LoVo (cell line): Measurements from ENCODE around the gene SLC41A2.

Experiments used
- DNase-seq: peaks from one replicate; pipeline ENCODE4 v3.0.0-alpha.2; 2016; ENCODE audit warnings: low spot score

The SLC41A2 gene

DNA sequence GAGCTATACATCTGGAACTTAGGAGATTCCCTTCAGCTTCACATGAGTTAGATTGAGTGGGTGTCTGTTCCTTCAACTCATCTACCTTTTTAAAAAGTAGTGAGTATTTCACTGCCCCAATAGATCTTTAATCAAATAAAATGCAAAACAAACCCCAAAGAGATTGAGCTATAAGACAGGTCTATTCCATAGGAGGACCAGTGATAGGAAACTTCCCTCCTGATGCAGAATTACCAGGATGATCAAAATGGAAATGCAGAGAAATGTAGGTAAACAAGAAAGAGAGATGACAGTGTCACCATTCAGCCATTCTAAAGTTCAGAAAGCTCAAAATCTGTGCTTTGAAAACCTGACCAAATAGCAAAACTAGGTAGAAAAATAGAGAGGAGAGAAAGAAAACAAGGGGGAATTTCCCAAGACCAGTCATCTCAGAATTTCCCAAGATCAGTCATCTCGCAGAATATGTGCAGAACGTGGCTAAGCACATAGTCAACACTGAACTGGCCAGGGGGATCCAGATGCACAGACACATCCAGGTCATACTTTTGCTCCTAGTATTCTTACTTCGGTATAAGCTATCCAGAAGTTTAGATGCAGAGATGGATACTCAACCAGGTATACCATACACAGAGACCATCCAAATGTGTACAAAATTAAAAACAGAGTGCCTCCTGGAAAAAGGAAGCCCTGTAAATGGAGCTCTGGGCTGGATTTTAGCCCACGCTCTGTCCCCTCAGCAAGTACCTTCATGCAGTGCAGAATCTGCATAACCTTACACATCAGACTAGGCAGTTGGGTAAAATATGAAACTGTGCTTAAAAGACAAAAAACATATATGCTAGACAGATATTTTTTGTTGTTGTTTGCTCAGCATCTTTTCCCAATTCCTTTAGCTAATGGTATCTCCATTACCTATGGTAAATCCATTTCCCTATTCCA lies 27.4 kb downstream of the SLC41A2 start:
- DNase-seq = no peak

DNA sequence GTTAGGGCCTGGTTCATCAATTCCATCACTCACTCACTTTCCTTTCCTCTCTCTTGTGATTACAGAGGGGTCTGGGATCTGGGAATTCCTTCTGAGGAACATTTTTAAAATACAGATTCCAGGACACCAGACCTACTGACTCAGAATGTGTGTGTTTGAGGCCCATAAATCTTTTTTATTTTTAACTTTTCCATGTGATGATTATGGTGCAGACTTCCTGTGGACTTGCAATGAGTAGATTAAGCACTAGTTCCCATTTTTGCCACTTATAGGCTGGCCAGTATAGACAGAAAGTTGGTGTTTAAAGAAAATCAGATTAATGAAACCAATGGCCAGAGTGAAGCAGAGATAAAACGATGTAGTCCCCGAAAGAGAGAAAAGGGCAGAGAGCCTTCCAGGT lies 28.1 kb downstream of the SLC41A2 start:
- no peak for DNase-seq

DNA sequence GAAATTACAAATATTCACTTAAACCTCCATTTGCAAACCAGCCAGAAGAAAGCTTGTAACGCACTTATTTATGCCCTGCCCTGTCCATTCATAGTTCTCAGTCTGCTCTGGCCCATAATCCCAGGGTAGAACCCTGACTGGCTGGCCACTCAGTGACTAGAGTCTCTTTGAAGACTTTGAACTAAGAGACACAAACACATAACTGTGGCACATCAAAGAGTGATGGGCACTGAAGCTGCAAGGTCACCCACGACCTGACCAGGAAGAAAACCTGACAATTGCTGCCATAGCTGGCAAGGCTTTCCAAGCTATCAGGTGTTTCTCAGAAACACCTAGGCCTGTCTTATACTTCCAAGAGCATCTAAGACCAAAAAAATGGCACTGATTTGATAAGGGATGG lies 28.7 kb downstream of the SLC41A2 start:
- no peak for DNase-seq

DNA sequence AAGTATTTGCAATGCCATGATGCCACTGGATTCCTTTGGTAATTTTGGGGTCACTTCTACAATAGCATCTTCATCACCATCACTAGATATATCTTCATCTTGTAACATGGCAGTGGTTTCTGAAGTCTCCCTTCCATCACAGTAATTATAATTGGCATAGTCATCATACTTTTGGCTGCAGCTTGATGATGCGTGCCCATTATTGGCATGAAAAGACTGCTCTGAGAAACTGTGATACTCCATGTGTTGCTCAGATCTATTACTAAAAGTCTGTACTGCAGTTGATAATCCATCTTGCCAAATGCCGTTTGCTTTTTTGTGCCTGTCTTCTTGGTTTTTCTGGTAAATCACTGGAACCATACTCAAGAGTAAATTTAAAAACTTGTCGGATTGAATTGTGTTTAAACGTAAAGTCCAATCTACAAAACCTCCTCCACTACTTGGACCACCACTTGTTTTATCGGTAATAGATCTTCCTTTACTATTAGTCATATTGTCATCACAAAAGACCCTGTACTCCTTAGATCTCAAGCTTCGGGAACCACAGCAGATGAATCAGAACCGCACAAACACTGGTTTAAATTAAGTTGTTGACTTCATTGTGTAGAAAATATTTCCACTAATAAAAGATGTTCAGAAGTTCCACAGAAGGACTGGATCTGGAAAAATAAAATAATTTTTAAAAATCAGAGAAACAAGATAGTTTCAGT lies 29.9 kb downstream of the SLC41A2 start:
- no peak for DNase-seq

DNA sequence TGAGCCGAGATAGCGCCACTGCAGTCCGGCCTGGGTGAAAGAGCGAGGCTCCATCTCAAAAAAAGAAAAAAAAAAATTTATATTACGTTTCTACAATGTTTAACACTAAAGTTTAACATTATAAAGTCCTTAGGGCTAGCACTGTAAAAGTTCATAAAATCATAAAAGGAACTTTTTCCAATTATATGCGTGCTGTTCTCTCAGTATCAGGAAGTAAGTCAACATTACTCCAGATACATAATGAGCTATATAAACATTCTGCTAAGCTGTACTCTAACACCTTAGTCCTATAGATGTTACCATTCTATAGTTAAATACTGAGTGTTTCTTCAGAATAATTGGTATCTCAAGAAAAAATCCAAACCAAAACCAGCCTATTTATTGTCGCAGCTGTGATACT lies 32.6 kb downstream of the SLC41A2 start:
- DNase-seq = no peak

DNA sequence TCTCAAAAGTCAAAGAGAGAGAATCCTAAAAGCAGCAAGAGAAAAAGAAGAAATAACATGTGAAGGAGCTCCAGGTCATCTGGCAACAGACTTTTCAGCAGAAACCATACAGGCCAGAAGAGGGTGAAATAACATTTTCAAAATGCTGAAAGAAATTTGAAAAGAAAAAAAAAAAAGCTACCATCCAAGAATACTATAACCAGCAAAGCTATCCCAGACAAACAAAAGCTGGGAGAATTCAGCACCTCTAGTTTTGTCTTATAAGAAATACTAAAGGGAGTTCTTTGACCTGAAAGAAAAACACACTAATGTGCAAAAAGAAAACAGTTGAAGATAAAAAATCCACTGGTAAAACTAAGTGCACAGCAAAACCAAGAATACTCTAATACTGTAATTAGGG lies 36.8 kb downstream of the SLC41A2 start:
- no peak for DNase-seq

DNA sequence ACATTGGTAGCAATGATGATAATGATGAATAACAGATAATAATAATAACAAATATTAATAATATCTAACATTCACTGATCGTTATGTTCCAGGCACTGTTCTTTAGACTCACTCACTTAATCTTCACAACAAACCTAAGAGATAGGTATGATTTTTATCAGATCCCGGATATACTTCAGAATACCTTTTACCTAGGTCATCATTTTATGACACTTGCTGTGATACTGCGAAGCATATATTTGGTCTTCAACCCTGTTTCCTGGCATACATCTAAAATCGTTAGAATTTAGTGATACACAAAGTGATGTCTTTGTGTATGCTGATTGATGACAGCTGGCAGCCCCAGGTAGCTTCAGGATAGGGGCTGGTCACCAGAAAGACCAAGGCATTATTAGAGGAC lies 46.1 kb downstream of the SLC41A2 start:
- DNase-seq = no peak

DNA sequence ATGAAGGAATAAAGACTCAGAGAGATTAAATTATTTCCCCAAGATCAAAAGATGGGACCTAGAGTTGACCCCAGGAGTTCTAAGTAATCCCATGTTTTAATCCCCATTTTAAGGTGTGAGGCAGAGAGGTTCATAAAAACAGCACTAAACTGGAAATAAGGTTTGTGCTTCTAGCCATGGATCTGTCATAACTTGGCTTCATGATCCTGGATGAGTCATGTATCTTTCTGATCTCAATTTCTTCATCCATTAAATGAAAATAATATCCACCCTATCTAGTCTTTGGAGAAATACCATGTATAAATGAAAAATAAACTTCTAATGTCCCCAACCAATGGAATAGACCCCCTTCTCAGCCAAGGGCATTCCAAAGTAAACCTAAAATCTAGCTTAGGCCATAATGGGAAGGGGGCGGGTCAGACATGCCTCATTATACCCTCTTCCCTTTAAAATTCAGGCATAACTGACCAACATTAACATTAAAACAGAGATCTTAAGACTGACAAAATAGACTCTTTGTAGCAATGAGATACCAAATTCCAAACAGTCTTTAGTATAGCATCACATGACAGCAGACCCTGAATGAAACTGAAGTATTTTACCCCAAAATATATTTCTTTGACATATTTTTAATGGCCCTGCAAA lies 47.8 kb downstream of the SLC41A2 start:
- DNase-seq = no peak

DNA sequence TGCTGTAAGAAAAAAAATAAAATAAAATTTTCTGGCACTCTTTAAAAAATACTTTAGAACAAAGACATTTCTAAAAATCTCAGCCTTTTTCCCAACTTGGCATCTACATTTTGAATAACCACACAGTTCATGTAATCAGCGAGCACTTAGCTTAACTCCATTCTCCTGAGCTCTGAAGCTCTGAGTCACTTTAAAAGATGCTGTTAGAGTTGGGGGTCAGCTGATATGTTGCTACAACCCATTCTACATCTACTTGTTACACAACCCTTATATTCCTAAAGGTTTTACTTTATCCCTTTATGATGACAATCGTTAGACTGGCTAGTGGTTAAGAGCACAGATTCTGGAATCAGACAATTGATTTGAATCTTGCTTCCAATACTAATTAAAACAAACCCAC lies 48.3 kb downstream of the SLC41A2 start:
- no peak for DNase-seq
